DOHH2 (cell line): ENCODE data around the gene GBE1.

Experiments used
- CTCF ChIP-seq: fragments of 200-600 bp; sonication (generic); IDR thresholded peaks from one replicate; pipeline ENCODE4 v1.5.1; 2014; ENCODE audit warnings: antibody characterized with exemption, mild to moderate bottlenecking, low read depth, low read length; ENCODE audit not compliant: poor library complexity, severe bottlenecking
- EZH2phosphoT487 ChIP-seq: fragments of 200-600 bp; sonication (generic); IDR thresholded peaks from 2 replicates; pipeline ENCODE4 v1.6.1; 2017; ENCODE audit warnings: borderline replicate concordance, mild to moderate bottlenecking, antibody characterized with exemption, low read length, moderate library complexity, mixed read lengths

GRCh38 chr3:81760924-81761903 lies at the start of gene GBE1:
- peak; percentile 38 for TF ChIP-seq CTCF
- no peak for TF ChIP-seq EZH2phosphoT487
